Dedifferentiated amniotic fluid mesenchymal stem cell (primary cell): ENCODE results near the gene CD302.
"Not testable (repeated sequence)": the region's sequence is repeated elsewhere in the genome, so short reads cannot be mapped to it uniquely, and the experiment has no call there.

Experiments
- DNase-seq: peaks from one replicate; pipeline ENCODE4 v3.0.0-alpha.2; 2016; ENCODE audit errors: extremely low spot score

CD302 gene

GRCh38 chr2:159750873-159751272 is 47.1 kb downstream of the CD302 start:
- no peak for DNase-seq

- no peak for DNase-seq
Observed at GRCh38 chr2:159748089-159748488, 49.9 kb downstream of the CD302 start.

GRCh38 chr2:159745237-159745636 is 52.8 kb downstream of the CD302 start:
- not testable (repeated sequence) for DNase-seq

- DNase-seq = no peak
Observed at GRCh38 chr2:159744363-159744762, 53.6 kb downstream of the CD302 start.

- no peak for DNase-seq
Observed at GRCh38 chr2:159742846-159743245, 55.2 kb downstream of the CD302 start.

GRCh38 chr2:159738509-159739390 is 59.3 kb downstream of the CD302 start:
- no peak for DNase-seq

GRCh38 chr2:159737917-159738296 is 60.1 kb downstream of the CD302 start:
- no peak for DNase-seq

- DNase-seq = no peak
Observed at GRCh38 chr2:159737292-159737916, 60.6 kb downstream of the CD302 start.

GRCh38 chr2:159736048-159736447 is 62.0 kb downstream of the CD302 start:
- DNase-seq = no peak

GRCh38 chr2:159735648-159736047 is 62.4 kb downstream of the CD302 start:
- DNase-seq = no peak

- DNase-seq = no peak
Observed at GRCh38 chr2:159728629-159729028, 69.4 kb downstream of the CD302 start.

- no peak for DNase-seq
Observed at GRCh38 chr2:159725713-159726112, 72.3 kb downstream of the CD302 start.

- DNase-seq = not testable (repeated sequence)
Observed at GRCh38 chr2:159724795-159725572, 73.0 kb downstream of the CD302 start.

GRCh38 chr2:159722580-159722979 is 75.4 kb downstream of the CD302 start:
- no peak for DNase-seq

GRCh38 chr2:159720676-159721075 is 77.3 kb downstream of the CD302 start:
- DNase-seq = no peak
